ENCODE measurements around the gene TM4SF5.
"Not testable (repeated sequence)": the region's sequence is repeated elsewhere in the genome, so short reads cannot be mapped to it uniquely, and the experiment has no call there.

Gene TM4SF5

GRCh38 chr17:4818276-4818675 is 46.6 kb downstream of the TM4SF5 start:
- TF ChIP-seq, protein P1, sequence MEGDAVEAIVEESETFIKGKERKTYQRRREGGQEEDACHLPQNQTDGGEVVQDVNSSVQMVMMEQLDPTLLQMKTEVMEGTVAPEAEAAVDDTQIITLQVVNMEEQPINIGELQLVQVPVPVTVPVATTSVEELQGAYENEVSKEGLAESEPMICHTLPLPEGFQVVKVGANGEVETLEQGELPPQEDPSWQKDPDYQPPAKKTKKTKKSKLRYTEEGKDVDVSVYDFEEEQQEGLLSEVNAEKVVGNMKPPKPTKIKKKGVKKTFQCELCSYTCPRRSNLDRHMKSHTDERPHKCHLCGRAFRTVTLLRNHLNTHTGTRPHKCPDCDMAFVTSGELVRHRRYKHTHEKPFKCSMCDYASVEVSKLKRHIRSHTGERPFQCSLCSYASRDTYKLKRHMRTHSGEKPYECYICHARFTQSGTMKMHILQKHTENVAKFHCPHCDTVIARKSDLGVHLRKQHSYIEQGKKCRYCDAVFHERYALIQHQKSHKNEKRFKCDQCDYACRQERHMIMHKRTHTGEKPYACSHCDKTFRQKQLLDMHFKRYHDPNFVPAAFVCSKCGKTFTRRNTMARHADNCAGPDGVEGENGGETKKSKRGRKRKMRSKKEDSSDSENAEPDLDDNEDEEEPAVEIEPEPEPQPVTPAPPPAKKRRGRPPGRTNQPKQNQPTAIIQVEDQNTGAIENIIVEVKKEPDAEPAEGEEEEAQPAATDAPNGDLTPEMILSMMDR (IDR thresholded peaks at IDR 0.05; ENCODE audit: unreplicated experiment in 3 of 3) = no peak

DNA sequence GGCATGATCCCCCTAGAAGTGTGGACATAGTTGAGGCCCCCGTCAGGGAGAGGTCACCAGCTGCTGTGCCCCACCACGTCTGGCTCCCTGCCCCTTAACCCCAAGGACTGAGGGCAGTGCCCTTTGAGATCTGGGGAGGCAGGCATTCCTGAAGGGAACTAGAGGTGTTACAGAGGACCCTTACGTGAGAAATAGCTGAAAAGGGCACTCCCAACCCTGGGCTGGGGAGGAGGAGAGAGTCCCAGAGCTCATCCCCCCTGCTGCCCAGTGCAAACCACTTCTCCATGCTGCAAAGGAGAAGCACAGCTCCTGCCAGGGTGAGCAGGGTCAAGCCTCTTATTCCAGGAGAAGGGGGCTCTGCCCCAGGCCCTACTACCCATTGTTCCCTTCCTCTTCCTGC is 51.1 kb downstream of the TM4SF5 start:
- H3K9me3 Mint-ChIP-seq = no peaks in the 10 kb centered on the region
- H3K27ac Mint-ChIP-seq = no peak overlapping the region
- TF ChIP-seq, protein P1 (IDR thresholded peaks at IDR 0.05; ENCODE audit: unreplicated experiment in 3 of 3) = no peak
- H3K4me1 Mint-ChIP-seq = no peaks in the 10 kb centered on the region
- H3K4me3 Mint-ChIP-seq = no peak overlapping the region
- no peaks in the 10 kb centered on the region for H3K27me3 Mint-ChIP-seq (ENCODE audit: low read depth)
- peaks cover 12% of the 10 kb centered on the region for H3K36me3 Mint-ChIP-seq (ENCODE audit: low read depth)

More at GRCh38 chr17:4818276-4818675, 46.6 kb downstream of the TM4SF5 start:
- peaks cover 21% of the 10 kb centered on the region for H3K36me3 Mint-ChIP-seq (ENCODE audit: low read depth)
- H3K27ac Mint-ChIP-seq = no peak overlapping the region
- no peaks in the 10 kb centered on the region for H3K4me1 Mint-ChIP-seq
- H3K9me3 Mint-ChIP-seq = no peaks in the 10 kb centered on the region
- H3K4me3 Mint-ChIP-seq = no peak overlapping the region
- H3K27me3 Mint-ChIP-seq (ENCODE audit: low read depth) = no peaks in the 10 kb centered on the region

GRCh38 chr17:4823373-4824089 is 51.8 kb downstream of the TM4SF5 start:
- H3K9me3 Mint-ChIP-seq = no peaks in the 10 kb centered on the region
- H3K4me1 Mint-ChIP-seq = no peaks in the 10 kb centered on the region
- H3K27me3 Mint-ChIP-seq (ENCODE audit: low read depth) = no peaks in the 10 kb centered on the region
- no peak overlapping the region for H3K4me3 Mint-ChIP-seq
- H3K36me3 Mint-ChIP-seq (ENCODE audit: low read depth) = peaks cover 12% of the 10 kb centered on the region
- TF ChIP-seq, protein P1 (IDR thresholded peaks at IDR 0.05; ENCODE audit: unreplicated experiment in 3 of 3) = no peak
- no peak overlapping the region for H3K27ac Mint-ChIP-seq

- Mint-ChIP-seq H3K9me3 (no peaks in the 10 kb centered on the region), H3K4me1 (no peaks in the 10 kb centered on the region), H3K27me3 (ENCODE audit: low read depth) (no peaks in the 10 kb centered on the region), H3K36me3 (ENCODE audit: low read depth) (no peaks in the 10 kb centered on the region), H3K27ac (no peak overlapping the region), H3K4me3 (no peak overlapping the region)
- TF ChIP-seq, protein P1 (IDR thresholded peaks at IDR 0.05; ENCODE audit: unreplicated experiment in 3 of 3) = no peak
These were observed 55.7 kb downstream of the TM4SF5 start for GRCh38 chr17:4827399-4827798.

DNA sequence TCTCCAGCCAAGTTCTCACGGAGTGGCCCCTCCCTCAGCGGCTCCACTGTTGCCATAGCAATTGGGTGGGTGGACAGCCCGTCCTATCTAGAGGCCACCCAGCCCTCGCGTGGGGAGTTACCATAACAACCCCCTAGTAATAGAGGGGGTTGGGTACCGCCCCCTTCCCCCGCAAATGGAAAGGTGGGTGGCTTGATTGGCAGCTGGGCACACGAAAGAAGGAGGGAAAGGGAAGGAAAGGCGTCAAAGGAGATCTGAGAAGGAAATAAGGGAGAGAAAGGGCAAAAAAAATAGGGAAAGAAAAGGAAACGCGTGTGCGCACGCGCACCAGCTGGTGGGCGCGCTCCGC is 61.1 kb downstream of the TM4SF5 start:
- H3K27ac Mint-ChIP-seq = peak overlapping the region; percentile 90 to 94 (median 94)
- H3K4me3 Mint-ChIP-seq = peak overlapping the region; percentile 86 to 95 (median 88)
- not testable (repeated sequence) for H3K27me3 Mint-ChIP-seq (ENCODE audit: low read depth); H3K36me3 Mint-ChIP-seq (ENCODE audit: low read depth); H3K9me3 Mint-ChIP-seq
- H3K4me1 Mint-ChIP-seq = peaks cover 29% of the 10 kb centered on the region
